Measurements from ENCODE around the gene SAP25. TPM values are rescaled to one million over a fixed set of nuclear protein-coding genes. Genes with fewer than 3 reads are reported as not detected.
A peak's percentile ranks its signal among the peaks of the same experiment; 100 is the strongest.
"Not testable (repeated sequence)": the region's sequence is repeated elsewhere in the genome, so short reads cannot be mapped to it uniquely, and the experiment has no call there.

The SAP25 gene
- total and polyA plus RNA-seq, 11 donors = 0.30 to 2.3 (median 0.65) TPM; not detected in 4

GRCh38 chr7:100553032-100553431 is 20.7 kb downstream of the SAP25 start:
- no peak overlapping the region for H3K27ac ChIP-seq

GRCh38 chr7:100552532-100552931 is 21.2 kb downstream of the SAP25 start:
- Histone ChIP-seq H3K27me3 (no peaks in the 10 kb centered on the region), H3K4me1 (peaks cover 0 to 32% (median 11%) of the 10 kb centered on the region in 12 donors), H3K9me3 (no peaks in the 10 kb centered on the region), H3K4me3 (no peak overlapping the region), H3K36me3 (peaks cover 0 to 82% (median 61%) of the 10 kb centered on the region in 9 donors), H3K27ac (no peak overlapping the region)
- ATAC-seq (no peak), DNase-seq (no peak)
- 98 to 100% (median 98%) methylated on average over 2 of the region's 2 CpGs for WGBS, 4 donors
- no peak for TF ChIP-seq CTCF (IDR thresholded peaks at IDR 0.05)
- no peak for TF ChIP-seq POLR2A (IDR thresholded peaks at IDR 0.05)
- intact Hi-C loops (cut with DNase I) = no loop called here

More at GRCh38 chr7:100553032-100553431, 20.7 kb downstream of the SAP25 start:
- WGBS, 4 donors = 90 to 98% (median 97%) methylated on average over 3 of the region's 3 CpGs
- Histone ChIP-seq H3K4me3 (no peak overlapping the region), H3K27me3 (no peaks in the 10 kb centered on the region), H3K9me3 (no peaks in the 10 kb centered on the region), H3K4me1 (peaks cover 0 to 27% (median 6%) of the 10 kb centered on the region in 12 donors), H3K36me3 (peaks cover 0 to 87% (median 64%) of the 10 kb centered on the region in 9 donors)
- intact Hi-C loops (cut with DNase I) = no loop called here
- ATAC-seq = no peak
- no peak for DNase-seq
- TF ChIP-seq POLR2A (IDR thresholded peaks at IDR 0.05) = no peak
- no peak for TF ChIP-seq CTCF (IDR thresholded peaks at IDR 0.05)

GRCh38 chr7:100548446-100548845 is 25.3 kb downstream of the SAP25 start:
- H3K27ac ChIP-seq = peak overlapping the region; percentile 77 to 92 (median 88)
- WGBS, 4 donors = 66 to 78% (median 72%) methylated on average over 5 of the region's 5 CpGs
- H3K9me3 ChIP-seq; H3K4me3 ChIP-seq; intact Hi-C loops (cut with DNase I); ATAC-seq; DNase-seq; H3K27me3 ChIP-seq: not testable (repeated sequence)
- peaks cover 10 to 73% (median 48%) of the 10 kb centered on the region in 12 donors for H3K4me1 ChIP-seq
- H3K36me3 ChIP-seq = peaks cover 0 to 46% (median 29%) of the 10 kb centered on the region in 9 donors

- Histone ChIP-seq H3K36me3 (peaks cover 0 to 40% (median 23%) of the 10 kb centered on the region in 9 donors), H3K27me3 (no peaks in the 10 kb centered on the region), H3K9me3 (no peaks in the 10 kb centered on the region), H3K27ac (peak overlapping the region; percentile 77 to 92 (median 88)), H3K4me1 (peaks cover 10 to 77% (median 48%) of the 10 kb centered on the region in 12 donors), H3K4me3 (no peak overlapping the region)
- peak in 4 of 5 donors; percentile 38 to 64 (median 48) for DNase-seq
- intact Hi-C loops (cut with DNase I) = no loop called here
- peak in 3 of 4 donors; percentile 27 to 61 (median 45) for ATAC-seq
- TF ChIP-seq CTCF (IDR thresholded peaks at IDR 0.05) = no peak
- no peak for TF ChIP-seq POLR2A (IDR thresholded peaks at IDR 0.05)
- 0 to 20% (median 6%) methylated on average over 2 of the region's 2 CpGs for WGBS, 4 donors
Observed at GRCh38 chr7:100547872-100548271, 25.8 kb downstream of the SAP25 start.
